Upper lobe of left lung (tissue), 6 donors: ENCODE results near the gene DEFB132. TPM values are rescaled to one million over a fixed set of nuclear protein-coding genes. Genes with fewer than 3 reads are reported as not detected.
A peak's percentile ranks its signal among the peaks of the same experiment; 100 is the strongest.

Experiments used
- ATAC-seq, 2 donors: fragments of 200-7000 bp; cut with Tn5 transposase; one replicate each; pipeline ENCODE4 v1.9.1; 2022; ENCODE audit warnings: mild to moderate bottlenecking in 2 of 2, moderate library complexity in 2 of 2; ENCODE audit not compliant: low FRiP score in 2 of 2
- DNase-seq, 2 donors: peaks; one replicate each; pipeline ENCODE4 v3.0.0-alpha.2; 2019 to 2020
- H3K27ac ChIP-seq, 4 donors: fragments of 200-600 bp; sonication (generic); one replicate each; pipeline ENCODE4 v1.5.1; 2016 to 2019
- H3K27me3 ChIP-seq, 4 donors: fragments of 200-600 bp; sonication (generic); one replicate each; pipeline ENCODE4 v1.5.1; 2017 to 2019
- H3K36me3 ChIP-seq, 4 donors: fragments of 200-600 bp; sonication (generic); one replicate each; pipeline ENCODE4 v1.5.1; 2016 to 2019
- H3K4me1 ChIP-seq, 4 donors: fragments of 200-600 bp; sonication (generic); one replicate each; pipeline ENCODE4 v1.5.1; 2018 to 2019
- H3K4me3 ChIP-seq, 4 donors: fragments of 200-600 bp; sonication (generic); one replicate each; pipeline ENCODE4 v1.5.1; 2017 to 2019; ENCODE audit warnings: mild to moderate bottlenecking in 2 of 4, moderate library complexity in 1 of 4
- H3K9me3 ChIP-seq, 4 donors: fragments of 200-600 bp; sonication (generic); one replicate each; pipeline ENCODE4 v1.5.1; 2018 to 2019
- CTCF ChIP-seq, 6 experiments: fragments of 450-650 bp in 4 of 6; fragments of 200-600 bp in 2 of 6; sonication (generic) in 2 of 6; IDR thresholded peaks; one replicate each; pipeline ENCODE4 v1.5.1; 2016 to 2019; ENCODE audit warnings: antibody characterized with exemption in 6 of 6
- EP300 ChIP-seq, 4 donors: sonication (generic); formaldehyde crosslinking; IDR thresholded peaks; one replicate each; pipeline ENCODE4 v1.5.1; 2017; ENCODE audit warnings: antibody characterized with exemption in 4 of 4, control low read depth in 2 of 4
- POLR2A ChIP-seq, 4 donors: fragments of 450-650 bp; IDR thresholded peaks; one replicate each; pipeline ENCODE4 v1.5.1; 2016 to 2017; ENCODE audit warnings: antibody characterized with exemption in 4 of 4, mild to moderate bottlenecking in 2 of 4
- POLR2AphosphoS5 ChIP-seq, 2 donors: sonication (generic); formaldehyde crosslinking; IDR thresholded peaks; one replicate each; pipeline ENCODE4 v1.5.1; 2017; ENCODE audit warnings: antibody characterized with exemption in 2 of 2
- WGBS, 2 donors: methylation state at CpG; one replicate each; pipeline ENCODE4 v1.1.5; 2017 to 2018; 5-methylcytosine and 5-hydroxymethylcytosine counted together
- total RNA-seq, 6 donors: library from RNA; depleted of rRNA in 4 of 6; stranded (reverse); fragments of >200 nt in 4 of 6; gene quantifications; one replicate each; pipeline versions ENCODE4 v1.1.0 to v1.2.1, GENCODE V29; 2016 to 2021
- donor health status: DM: no; HTN: no; CAD: no; lungs with moderate emphysema.
- donor health status: DM: no; HTN: yes; CAD: no; lungs with severe emphysema.

Gene DEFB132
- total RNA-seq, 6 donors from 2014 or later: not detected

GRCh38 chr20:284172-284571 lies 26.6 kb downstream of the DEFB132 start:
- WGBS, 2 donors: 87% methylated on average over 3 of the region's 3 CpGs
- DNase-seq (no peak), ATAC-seq (no peak)
- no peaks in the 10 kb centered on the region for H3K4me1 ChIP-seq
- H3K4me3 ChIP-seq: no peak overlapping the region
- no peaks in the 10 kb centered on the region for H3K9me3 ChIP-seq
- H3K27ac ChIP-seq: no peak overlapping the region
- no peaks in the 10 kb centered on the region for H3K27me3 ChIP-seq
- H3K36me3 ChIP-seq: peaks cover 0 to 24% (median 13%) of the 10 kb centered on the region in 4 donors
- TF ChIP-seq CTCF (IDR thresholded peaks at IDR 0.05): no peak
- TF ChIP-seq POLR2A (IDR thresholded peaks at IDR 0.05): no peak
- TF ChIP-seq POLR2AphosphoS5 (IDR thresholded peaks at IDR 0.05): no peak
- no peak for TF ChIP-seq EP300 (IDR thresholded peaks at IDR 0.05)

- Histone ChIP-seq H3K36me3 (peaks cover 0 to 17% (median 6%) of the 10 kb centered on the region in 4 donors), H3K4me1 (peaks cover 13 to 19% (median 16%) of the 10 kb centered on the region in 4 donors), H3K27ac (peak overlapping the region in 1 of 4 donors; percentile 30), H3K9me3 (no peaks in the 10 kb centered on the region), H3K4me3 (no peak overlapping the region), H3K27me3 (no peaks in the 10 kb centered on the region)
- ATAC-seq (no peak), DNase-seq (peak in 1 of 2 donors; percentile 8)
- 31 to 42% methylated on average over 2 of the region's 2 CpGs for WGBS, 2 donors
- TF ChIP-seq CTCF (IDR thresholded peaks at IDR 0.05) (no peak), EP300 (IDR thresholded peaks at IDR 0.05) (no peak), POLR2AphosphoS5 (IDR thresholded peaks at IDR 0.05) (no peak), POLR2A (IDR thresholded peaks at IDR 0.05) (no peak)
Observed at GRCh38 chr20:286508-286907, 29.0 kb downstream of the DEFB132 start.

- no peak for TF ChIP-seq CTCF (IDR thresholded peaks at IDR 0.05)
- no peak for TF ChIP-seq EP300 (IDR thresholded peaks at IDR 0.05)
- no peak for TF ChIP-seq POLR2AphosphoS5 (IDR thresholded peaks at IDR 0.05)
- no peak for TF ChIP-seq POLR2A (IDR thresholded peaks at IDR 0.05)
- peaks cover 15 to 23% (median 19%) of the 10 kb centered on the region in 4 donors for H3K4me1 ChIP-seq
- H3K27ac ChIP-seq: no peak overlapping the region
- 94 to 98% methylated on average over 3 of the region's 3 CpGs for WGBS, 2 donors
- ATAC-seq (no peak), DNase-seq (no peak)
- H3K27me3 ChIP-seq: no peaks in the 10 kb centered on the region
- H3K9me3 ChIP-seq: no peaks in the 10 kb centered on the region
- H3K4me3 ChIP-seq: peak overlapping the region in 3 of 4 donors; percentile 52 to 80 (median 63)
- H3K36me3 ChIP-seq: no peaks in the 10 kb centered on the region
Observed at GRCh38 chr20:288956-289692, 31.6 kb downstream of the DEFB132 start.

- Histone ChIP-seq H3K4me1 (peaks cover 15 to 23% (median 19%) of the 10 kb centered on the region in 4 donors), H3K27ac (peak overlapping the region; percentile 73 to 88 (median 84)), H3K4me3 (peak overlapping the region; percentile 52 to 80 (median 59)), H3K9me3 (no peaks in the 10 kb centered on the region), H3K27me3 (no peaks in the 10 kb centered on the region), H3K36me3 (no peaks in the 10 kb centered on the region)
- DNase-seq (no peak), ATAC-seq (no peak)
- 36 to 45% methylated on average over 2 of the region's 2 CpGs for WGBS, 2 donors
- no peak for TF ChIP-seq POLR2A (IDR thresholded peaks at IDR 0.05)
- no peak for TF ChIP-seq CTCF (IDR thresholded peaks at IDR 0.05)
- no peak for TF ChIP-seq EP300 (IDR thresholded peaks at IDR 0.05)
- no peak for TF ChIP-seq POLR2AphosphoS5 (IDR thresholded peaks at IDR 0.05)
Observed at GRCh38 chr20:289693-290083, 32.2 kb downstream of the DEFB132 start.
